HEK293 (cell line): ENCODE data around the gene G6PD.
A peak's percentile ranks its signal among the peaks of the same experiment; 100 is the strongest.

Experiments used
- CTCF ChIA-PET: fragments of 350-600 bp; formaldehyde crosslinking; extraction: SDS; loops from one replicate; lab custom pipeline; 2021; ENCODE audit warnings: antibody characterized with exemption; lab: Yijun Ruan, JAX
- POLR2A ChIA-PET: fragments of 300-600 bp; formaldehyde crosslinking; extraction: SDS; loops from one replicate; lab custom pipeline; 2020; ENCODE audit warnings: antibody characterized with exemption, inconsistent platforms; lab: Yijun Ruan, JAX
- H3K27ac ChIP-seq: fragments of 200-500 bp; sonication (Bioruptor generic); 2 replicates; pipeline ENCODE4 v1.5.1; 2014; ENCODE audit warnings: low read depth, low read length, control low read depth, inconsistent platforms; ENCODE audit errors: extremely low read depth
- H3K36me3 ChIP-seq, 2 experiments: fragments of 200-500 bp in 1 of 2; sonication (Bioruptor generic) in 1 of 2; 1 replicate in 1 of 2; 2 replicates in 1 of 2; pipeline ENCODE4 v1.5.1; 2014 to 2017; ENCODE audit warnings: inconsistent platforms in 2 of 2, low read length in 2 of 2; ENCODE audit not compliant: control insufficient read depth in 2 of 2, insufficient read depth in 1 of 2
- H3K4me1 ChIP-seq: fragments of 200-500 bp; sonication (Bioruptor generic); 2 replicates; pipeline ENCODE4 v1.5.1; 2014; ENCODE audit warnings: mild to moderate bottlenecking, low read length, inconsistent platforms; ENCODE audit not compliant: control insufficient read depth, insufficient read depth
- H3K4me3 ChIP-seq: 2 replicates; pipeline ENCODE4 v1.5.1; 2011; ENCODE audit warnings: low read depth, mild to moderate bottlenecking, control low read depth, low read length, moderate library complexity
- H3K9me3 ChIP-seq: fragments of 200-500 bp; sonication (Bioruptor generic); 2 replicates; pipeline ENCODE4 v1.5.1; 2014; ENCODE audit warnings: low read depth, low read length, inconsistent platforms; ENCODE audit not compliant: control insufficient read depth, insufficient read depth
- GLI4 ChIP-seq: fragments of 450-650 bp; formaldehyde crosslinking; IDR thresholded peaks from 2 replicates; pipeline ENCODE4 v1.5.1; 2016; ENCODE audit warnings: missing biosample characterization, missing genetic modification characterization
- HOXC10 ChIP-seq: sonication (generic); formaldehyde crosslinking; IDR thresholded peaks from 2 replicates; pipeline ENCODE4 v1.8.1; 2023; ENCODE audit warnings: mild to moderate bottlenecking, missing genetic modification reagents
- HOXD13 ChIP-seq: sonication (generic); formaldehyde crosslinking; IDR thresholded peaks from 2 replicates; pipeline ENCODE4 v1.8.0; 2022; ENCODE audit warnings: missing genetic modification reagents, borderline replicate concordance
- MYNN ChIP-seq: fragments of 450-650 bp; formaldehyde crosslinking; IDR thresholded peaks from 2 replicates; pipeline ENCODE4 v1.5.1; 2016; ENCODE audit warnings: missing biosample characterization, missing genetic modification characterization, borderline replicate concordance
- ZFP37 ChIP-seq: fragments of 450-650 bp; formaldehyde crosslinking; IDR thresholded peaks from 2 replicates; pipeline ENCODE4 v1.5.1; 2016; ENCODE audit warnings: missing biosample characterization, missing genetic modification characterization
- ZNF157 ChIP-seq: fragments of 450-650 bp; formaldehyde crosslinking; IDR thresholded peaks from 2 replicates; pipeline ENCODE4 v1.5.1; 2016; ENCODE audit warnings: missing biosample characterization, missing genetic modification characterization
- ZNF184 ChIP-seq: fragments of 450-650 bp; IDR thresholded peaks from 2 replicates; pipeline ENCODE4 v1.5.1; 2018; ENCODE audit warnings: missing biosample characterization, mild to moderate bottlenecking, missing genetic modification characterization
- ZNF221 ChIP-seq: fragments of 450-650 bp; formaldehyde crosslinking; IDR thresholded peaks from 2 replicates; pipeline ENCODE4 v1.5.1; 2017; ENCODE audit warnings: missing biosample characterization, missing genetic modification characterization, borderline replicate concordance
- ZNF239 ChIP-seq: fragments of 450-650 bp; formaldehyde crosslinking; IDR thresholded peaks from 2 replicates; pipeline ENCODE4 v1.5.1; 2016; ENCODE audit warnings: missing biosample characterization, missing genetic modification characterization
- ZNF266 ChIP-seq: fragments of 450-650 bp; formaldehyde crosslinking; IDR thresholded peaks from 2 replicates; pipeline ENCODE4 v1.5.1; 2016; ENCODE audit warnings: missing biosample characterization, missing genetic modification characterization, low read depth
- ZNF404 ChIP-seq: fragments of 450-650 bp; formaldehyde crosslinking; IDR thresholded peaks from 2 replicates; pipeline ENCODE4 v1.5.1; 2017; ENCODE audit warnings: missing biosample characterization, missing genetic modification characterization
- ZNF521 ChIP-seq: fragments of 450-650 bp; formaldehyde crosslinking; IDR thresholded peaks from 2 replicates; pipeline ENCODE4 v1.5.1; 2017; ENCODE audit warnings: missing biosample characterization, mild to moderate bottlenecking, missing genetic modification characterization
- ZNF654 ChIP-seq: fragments of 450-650 bp; formaldehyde crosslinking; IDR thresholded peaks from 2 replicates; pipeline ENCODE4 v1.5.1; 2016; ENCODE audit warnings: low read depth, missing biosample characterization, missing genetic modification characterization
- TF ChIP-seq, protein P1 (sequence below): fragments of 450-650 bp; formaldehyde crosslinking; IDR thresholded peaks from 2 replicates; pipeline ENCODE4 v1.5.1; 2017; ENCODE audit warnings: missing biosample characterization, missing genetic modification characterization
- TF ChIP-seq, protein P2 (sequence below): fragments of 450-650 bp; formaldehyde crosslinking; IDR thresholded peaks from 2 replicates; pipeline ENCODE4 v1.5.1; 2016; ENCODE audit warnings: missing biosample characterization, missing genetic modification characterization
- TF ChIP-seq, protein P3 (sequence below): fragments of 450-650 bp; formaldehyde crosslinking; IDR thresholded peaks from 2 replicates; pipeline ENCODE4 v1.5.1; 2016; ENCODE audit warnings: missing biosample characterization, missing genetic modification characterization
- TF ChIP-seq, protein P4 (sequence below): fragments of 450-650 bp; formaldehyde crosslinking; IDR thresholded peaks from 2 replicates; pipeline ENCODE4 v1.5.1; 2016; ENCODE audit warnings: missing biosample characterization, missing genetic modification characterization
- TF ChIP-seq, protein P5 (sequence below): fragments of 450-650 bp; formaldehyde crosslinking; IDR thresholded peaks from 2 replicates; pipeline ENCODE4 v1.5.1; 2016; ENCODE audit warnings: missing biosample characterization, missing genetic modification characterization, borderline replicate concordance
- TF ChIP-seq, protein P6 (sequence below): IDR thresholded peaks from 2 replicates; pipeline ENCODE4 v1.6.1; 2011; ENCODE audit warnings: mild to moderate bottlenecking, low read depth, low read length, borderline replicate concordance

G6PD gene

GRCh38 chrX:154490414-154491083 lies 56.1 kb downstream of the G6PD start, which contains the start of gene SLC10A3 (continued):
- TF ChIP-seq ZNF521 (tag by site-specific recombination) (no peak), MYNN (no peak), ZNF266 (tag by site-specific recombination) (no peak), ZNF157 (tag by site-specific recombination) (no peak)
- TF ChIP-seq, protein P1, sequence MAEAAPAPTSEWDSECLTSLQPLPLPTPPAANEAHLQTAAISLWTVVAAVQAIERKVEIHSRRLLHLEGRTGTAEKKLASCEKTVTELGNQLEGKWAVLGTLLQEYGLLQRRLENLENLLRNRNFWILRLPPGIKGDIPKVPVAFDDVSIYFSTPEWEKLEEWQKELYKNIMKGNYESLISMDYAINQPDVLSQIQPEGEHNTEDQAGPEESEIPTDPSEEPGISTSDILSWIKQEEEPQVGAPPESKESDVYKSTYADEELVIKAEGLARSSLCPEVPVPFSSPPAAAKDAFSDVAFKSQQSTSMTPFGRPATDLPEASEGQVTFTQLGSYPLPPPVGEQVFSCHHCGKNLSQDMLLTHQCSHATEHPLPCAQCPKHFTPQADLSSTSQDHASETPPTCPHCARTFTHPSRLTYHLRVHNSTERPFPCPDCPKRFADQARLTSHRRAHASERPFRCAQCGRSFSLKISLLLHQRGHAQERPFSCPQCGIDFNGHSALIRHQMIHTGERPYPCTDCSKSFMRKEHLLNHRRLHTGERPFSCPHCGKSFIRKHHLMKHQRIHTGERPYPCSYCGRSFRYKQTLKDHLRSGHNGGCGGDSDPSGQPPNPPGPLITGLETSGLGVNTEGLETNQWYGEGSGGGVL = no peak
- TF ChIP-seq, protein P2, sequence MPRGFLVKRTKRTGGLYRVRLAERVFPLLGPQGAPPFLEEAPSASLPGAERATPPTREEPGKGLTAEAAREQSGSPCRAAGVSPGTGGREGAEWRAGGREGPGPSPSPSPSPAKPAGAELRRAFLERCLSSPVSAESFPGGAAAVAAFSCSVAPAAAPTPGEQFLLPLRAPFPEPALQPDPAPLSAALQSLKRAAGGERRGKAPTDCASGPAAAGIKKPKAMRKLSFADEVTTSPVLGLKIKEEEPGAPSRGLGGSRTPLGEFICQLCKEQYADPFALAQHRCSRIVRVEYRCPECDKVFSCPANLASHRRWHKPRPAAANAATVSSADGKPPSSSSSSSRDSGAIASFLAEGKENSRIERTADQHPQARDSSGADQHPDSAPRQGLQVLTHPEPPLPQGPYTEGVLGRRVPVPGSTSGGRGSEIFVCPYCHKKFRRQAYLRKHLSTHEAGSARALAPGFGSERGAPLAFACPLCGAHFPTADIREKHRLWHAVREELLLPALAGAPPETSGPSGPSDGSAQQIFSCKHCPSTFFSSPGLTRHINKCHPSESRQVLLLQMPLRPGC (tag by site-specific recombination) = no peak
- TF ChIP-seq, all 188 proteins: peak for 33

- POLR2A ChIA-PET = interaction anchor here (0.7 to 3.1 kb wide), 25 partner anchors 8 to 696 kb away, joined by 3 to 35 read pairs (median 6); partner anchors contain the start of genes DNASE1L1, FAM3A, IDH3G and LAGE3
- peaks cover 0 to 21% of the 10 kb centered on the region in 2 experiments; a peak in 1 of 3 replicates for H3K36me3 ChIP-seq
- TF ChIP-seq, protein P3, sequence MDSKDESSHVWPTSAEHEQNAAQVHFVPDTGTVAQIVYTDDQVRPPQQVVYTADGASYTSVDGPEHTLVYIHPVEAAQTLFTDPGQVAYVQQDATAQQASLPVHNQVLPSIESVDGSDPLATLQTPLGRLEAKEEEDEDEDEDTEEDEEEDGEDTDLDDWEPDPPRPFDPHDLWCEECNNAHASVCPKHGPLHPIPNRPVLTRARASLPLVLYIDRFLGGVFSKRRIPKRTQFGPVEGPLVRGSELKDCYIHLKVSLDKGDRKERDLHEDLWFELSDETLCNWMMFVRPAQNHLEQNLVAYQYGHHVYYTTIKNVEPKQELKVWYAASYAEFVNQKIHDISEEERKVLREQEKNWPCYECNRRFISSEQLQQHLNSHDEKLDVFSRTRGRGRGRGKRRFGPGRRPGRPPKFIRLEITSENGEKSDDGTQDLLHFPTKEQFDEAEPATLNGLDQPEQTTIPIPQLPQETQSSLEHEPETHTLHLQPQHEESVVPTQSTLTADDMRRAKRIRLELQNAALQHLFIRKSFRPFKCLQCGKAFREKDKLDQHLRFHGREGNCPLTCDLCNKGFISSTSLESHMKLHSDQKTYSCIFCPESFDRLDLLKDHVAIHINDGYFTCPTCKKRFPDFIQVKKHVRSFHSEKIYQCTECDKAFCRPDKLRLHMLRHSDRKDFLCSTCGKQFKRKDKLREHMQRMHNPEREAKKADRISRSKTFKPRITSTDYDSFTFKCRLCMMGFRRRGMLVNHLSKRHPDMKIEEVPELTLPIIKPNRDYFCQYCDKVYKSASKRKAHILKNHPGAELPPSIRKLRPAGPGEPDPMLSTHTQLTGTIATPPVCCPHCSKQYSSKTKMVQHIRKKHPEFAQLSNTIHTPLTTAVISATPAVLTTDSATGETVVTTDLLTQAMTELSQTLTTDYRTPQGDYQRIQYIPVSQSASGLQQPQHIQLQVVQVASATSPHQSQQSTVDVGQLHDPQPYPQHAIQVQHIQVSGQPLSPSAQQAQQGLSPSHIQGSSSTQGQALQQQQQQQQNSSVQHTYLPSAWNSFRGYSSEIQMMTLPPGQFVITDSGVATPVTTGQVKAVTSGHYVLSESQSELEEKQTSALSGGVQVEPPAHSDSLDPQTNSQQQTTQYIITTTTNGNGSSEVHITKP (tag by site-specific recombination) = peak; percentile 76
- TF ChIP-seq ZNF221 (tag by site-specific recombination) (no peak), ZNF521 (tag by site-specific recombination) (no peak), ZNF654 (tag by site-specific recombination) (no peak), ZNF404 (tag by site-specific recombination) (no peak), HOXD13 (no peak), HOXC10 (CRISPR knock-in tag) (no peak), ZFP37 (tag by site-specific recombination) (no peak), ZNF184 (tag by site-specific recombination) (no peak), ZNF239 (no peak), GLI4 (no peak)
- TF ChIP-seq, protein P1 = peak; percentile 49; the same call in 1 of the 2 replicates
- TF ChIP-seq, protein P4, sequence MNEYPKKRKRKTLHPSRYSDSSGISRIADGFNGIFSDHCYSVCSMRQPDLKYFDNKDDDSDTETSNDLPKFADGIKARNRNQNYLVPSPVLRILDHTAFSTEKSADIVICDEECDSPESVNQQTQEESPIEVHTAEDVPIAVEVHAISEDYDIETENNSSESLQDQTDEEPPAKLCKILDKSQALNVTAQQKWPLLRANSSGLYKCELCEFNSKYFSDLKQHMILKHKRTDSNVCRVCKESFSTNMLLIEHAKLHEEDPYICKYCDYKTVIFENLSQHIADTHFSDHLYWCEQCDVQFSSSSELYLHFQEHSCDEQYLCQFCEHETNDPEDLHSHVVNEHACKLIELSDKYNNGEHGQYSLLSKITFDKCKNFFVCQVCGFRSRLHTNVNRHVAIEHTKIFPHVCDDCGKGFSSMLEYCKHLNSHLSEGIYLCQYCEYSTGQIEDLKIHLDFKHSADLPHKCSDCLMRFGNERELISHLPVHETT = no peak
- TF ChIP-seq, protein P5, sequence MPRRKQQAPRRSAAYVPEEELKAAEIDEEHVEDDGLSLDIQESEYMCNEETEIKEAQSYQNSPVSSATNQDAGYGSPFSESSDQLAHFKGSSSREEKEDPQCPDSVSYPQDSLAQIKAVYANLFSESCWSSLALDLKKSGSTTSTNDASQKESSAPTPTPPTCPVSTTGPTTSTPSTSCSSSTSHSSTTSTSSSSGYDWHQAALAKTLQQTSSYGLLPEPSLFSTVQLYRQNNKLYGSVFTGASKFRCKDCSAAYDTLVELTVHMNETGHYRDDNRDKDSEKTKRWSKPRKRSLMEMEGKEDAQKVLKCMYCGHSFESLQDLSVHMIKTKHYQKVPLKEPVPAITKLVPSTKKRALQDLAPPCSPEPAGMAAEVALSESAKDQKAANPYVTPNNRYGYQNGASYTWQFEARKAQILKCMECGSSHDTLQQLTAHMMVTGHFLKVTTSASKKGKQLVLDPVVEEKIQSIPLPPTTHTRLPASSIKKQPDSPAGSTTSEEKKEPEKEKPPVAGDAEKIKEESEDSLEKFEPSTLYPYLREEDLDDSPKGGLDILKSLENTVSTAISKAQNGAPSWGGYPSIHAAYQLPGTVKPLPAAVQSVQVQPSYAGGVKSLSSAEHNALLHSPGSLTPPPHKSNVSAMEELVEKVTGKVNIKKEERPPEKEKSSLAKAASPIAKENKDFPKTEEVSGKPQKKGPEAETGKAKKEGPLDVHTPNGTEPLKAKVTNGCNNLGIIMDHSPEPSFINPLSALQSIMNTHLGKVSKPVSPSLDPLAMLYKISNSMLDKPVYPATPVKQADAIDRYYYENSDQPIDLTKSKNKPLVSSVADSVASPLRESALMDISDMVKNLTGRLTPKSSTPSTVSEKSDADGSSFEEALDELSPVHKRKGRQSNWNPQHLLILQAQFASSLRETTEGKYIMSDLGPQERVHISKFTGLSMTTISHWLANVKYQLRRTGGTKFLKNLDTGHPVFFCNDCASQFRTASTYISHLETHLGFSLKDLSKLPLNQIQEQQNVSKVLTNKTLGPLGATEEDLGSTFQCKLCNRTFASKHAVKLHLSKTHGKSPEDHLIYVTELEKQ (tag by site-specific recombination) = no peak
- TF ChIP-seq, protein P6, sequence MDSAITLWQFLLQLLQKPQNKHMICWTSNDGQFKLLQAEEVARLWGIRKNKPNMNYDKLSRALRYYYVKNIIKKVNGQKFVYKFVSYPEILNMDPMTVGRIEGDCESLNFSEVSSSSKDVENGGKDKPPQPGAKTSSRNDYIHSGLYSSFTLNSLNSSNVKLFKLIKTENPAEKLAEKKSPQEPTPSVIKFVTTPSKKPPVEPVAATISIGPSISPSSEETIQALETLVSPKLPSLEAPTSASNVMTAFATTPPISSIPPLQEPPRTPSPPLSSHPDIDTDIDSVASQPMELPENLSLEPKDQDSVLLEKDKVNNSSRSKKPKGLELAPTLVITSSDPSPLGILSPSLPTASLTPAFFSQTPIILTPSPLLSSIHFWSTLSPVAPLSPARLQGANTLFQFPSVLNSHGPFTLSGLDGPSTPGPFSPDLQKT = no peak
Observed at GRCh38 chrX:154490021-154490413, 56.6 kb downstream of the G6PD start.

More at GRCh38 chrX:154490021-154490413, 56.6 kb downstream of the G6PD start:
- CTCF ChIA-PET = interaction anchor here (0.6 to 2.5 kb wide), 3 partner anchors 37 to 55 kb away, joined by 3 to 8 read pairs (median 3); no protein-coding TSS in a partner anchor
- H3K4me1 ChIP-seq = no peaks in the 10 kb centered on the region; the same call in 1 of the 2 replicates
- peak overlapping the region; percentile 37 for H3K4me3 ChIP-seq
- H3K27ac ChIP-seq = peak overlapping the region; percentile 76; the same call in 1 of the 2 replicates
- H3K9me3 ChIP-seq = no peaks in the 10 kb centered on the region; the same call in 1 of the 2 replicates
